ENCODE results near the gene SRBD1.

The SRBD1 gene

GRCh38 chr2:45647986-45648520 is 37.0 kb upstream of the SRBD1 start:
- TF ChIP-seq EZH2 (IDR thresholded peaks at IDR 0.05; ENCODE audit: borderline replicate concordance, low read depth, low read length, severe bottlenecking) = no peak
- TF ChIP-seq, protein P1, sequence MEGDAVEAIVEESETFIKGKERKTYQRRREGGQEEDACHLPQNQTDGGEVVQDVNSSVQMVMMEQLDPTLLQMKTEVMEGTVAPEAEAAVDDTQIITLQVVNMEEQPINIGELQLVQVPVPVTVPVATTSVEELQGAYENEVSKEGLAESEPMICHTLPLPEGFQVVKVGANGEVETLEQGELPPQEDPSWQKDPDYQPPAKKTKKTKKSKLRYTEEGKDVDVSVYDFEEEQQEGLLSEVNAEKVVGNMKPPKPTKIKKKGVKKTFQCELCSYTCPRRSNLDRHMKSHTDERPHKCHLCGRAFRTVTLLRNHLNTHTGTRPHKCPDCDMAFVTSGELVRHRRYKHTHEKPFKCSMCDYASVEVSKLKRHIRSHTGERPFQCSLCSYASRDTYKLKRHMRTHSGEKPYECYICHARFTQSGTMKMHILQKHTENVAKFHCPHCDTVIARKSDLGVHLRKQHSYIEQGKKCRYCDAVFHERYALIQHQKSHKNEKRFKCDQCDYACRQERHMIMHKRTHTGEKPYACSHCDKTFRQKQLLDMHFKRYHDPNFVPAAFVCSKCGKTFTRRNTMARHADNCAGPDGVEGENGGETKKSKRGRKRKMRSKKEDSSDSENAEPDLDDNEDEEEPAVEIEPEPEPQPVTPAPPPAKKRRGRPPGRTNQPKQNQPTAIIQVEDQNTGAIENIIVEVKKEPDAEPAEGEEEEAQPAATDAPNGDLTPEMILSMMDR (IDR thresholded peaks at IDR 0.05; ENCODE audit: borderline replicate concordance, extremely low read depth, low read length, poor library complexity, severe bottlenecking) = no peak
- DNase-seq (no peak), ATAC-seq (ENCODE audit: insufficient read depth, low read depth) (no peak)
- H3K9me3 ChIP-seq (ENCODE audit: insufficient read depth, low read length, severe bottlenecking) = no peaks in the 10 kb centered on the region
- no peak overlapping the region for H3K9ac ChIP-seq (ENCODE audit: low read depth, low read length)
- no peaks in the 10 kb centered on the region; the same call in 1 of the 2 replicates for H3K36me3 ChIP-seq (ENCODE audit: insufficient read depth, low read length)
- no peak overlapping the region for H3K4me3 ChIP-seq (ENCODE audit: low read depth in 1 of 2, low read length in 2 of 2)
- no peaks in the 10 kb centered on the region for H3K27me3 ChIP-seq (ENCODE audit: insufficient read depth, low read length, poor library complexity)
- H2AFZ ChIP-seq (ENCODE audit: low read depth, low read length) = no peak overlapping the region
- no peak overlapping the region for H3K4me2 ChIP-seq (ENCODE audit: insufficient read depth, low read length)
- peaks cover 38% of the 10 kb centered on the region for H3K4me1 ChIP-seq (ENCODE audit: insufficient read depth, low read length)
- H4K20me1 ChIP-seq (ENCODE audit: insufficient read depth, low read length) = peaks cover 8% of the 10 kb centered on the region; the same call in 1 of the 2 replicates
- H3K79me2 ChIP-seq (ENCODE audit: insufficient read depth, low read length) = peaks cover 16% of the 10 kb centered on the region
- H3K27ac ChIP-seq (ENCODE audit: low read length) = no peak overlapping the region

DNA sequence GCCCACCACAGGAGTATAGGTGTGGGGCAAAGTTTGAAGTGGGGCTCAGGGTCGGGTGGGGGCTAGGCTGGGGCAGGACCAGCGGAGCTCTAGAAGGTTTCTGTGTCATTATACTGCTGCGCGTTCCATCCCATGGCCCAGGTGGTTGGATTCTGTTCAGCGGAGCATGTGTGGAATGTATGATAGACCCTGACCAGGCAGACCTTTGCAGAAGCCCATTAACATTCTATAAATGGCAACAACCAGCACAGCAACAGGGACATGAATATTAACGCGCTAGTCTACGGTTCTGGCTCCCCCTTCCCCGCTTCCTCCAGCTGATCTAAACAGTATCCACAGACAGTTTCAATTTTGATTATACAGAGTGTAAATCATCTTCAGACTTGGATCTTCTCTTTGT is 36.3 kb upstream of the SRBD1 start:
- no peak overlapping the region for H3K9ac ChIP-seq (ENCODE audit: low read depth, low read length)
- no peak overlapping the region for H3K4me3 ChIP-seq (ENCODE audit: low read depth in 1 of 2, low read length in 2 of 2)
- H3K9me3 ChIP-seq (ENCODE audit: insufficient read depth, low read length, severe bottlenecking) = no peaks in the 10 kb centered on the region
- H3K79me2 ChIP-seq (ENCODE audit: insufficient read depth, low read length) = peaks cover 10% of the 10 kb centered on the region
- H3K27ac ChIP-seq (ENCODE audit: low read length) = no peak overlapping the region
- peaks cover 33% of the 10 kb centered on the region for H3K4me1 ChIP-seq (ENCODE audit: insufficient read depth, low read length)
- H2AFZ ChIP-seq (ENCODE audit: low read depth, low read length) = no peak overlapping the region
- DNase-seq (no peak), ATAC-seq (ENCODE audit: insufficient read depth, low read depth) (no peak)
- TF ChIP-seq, protein P1 (IDR thresholded peaks at IDR 0.05; ENCODE audit: borderline replicate concordance, extremely low read depth, low read length, poor library complexity, severe bottlenecking) = no peak
- no peak for TF ChIP-seq EZH2 (IDR thresholded peaks at IDR 0.05; ENCODE audit: borderline replicate concordance, low read depth, low read length, severe bottlenecking)
- no peak overlapping the region for H3K4me2 ChIP-seq (ENCODE audit: insufficient read depth, low read length)
- no peaks in the 10 kb centered on the region; the same call in 1 of the 2 replicates for H3K36me3 ChIP-seq (ENCODE audit: insufficient read depth, low read length)
- H4K20me1 ChIP-seq (ENCODE audit: insufficient read depth, low read length) = peaks cover 4% of the 10 kb centered on the region; the same call in 1 of the 2 replicates
- H3K27me3 ChIP-seq (ENCODE audit: insufficient read depth, low read length, poor library complexity) = peaks cover 6% of the 10 kb centered on the region

- Histone ChIP-seq H3K9me3 (ENCODE audit: insufficient read depth, low read length, severe bottlenecking) (no peaks in the 10 kb centered on the region), H3K9ac (ENCODE audit: low read depth, low read length) (no peak overlapping the region), H3K27ac (ENCODE audit: low read length) (no peak overlapping the region), H3K79me2 (ENCODE audit: insufficient read depth, low read length) (no peaks in the 10 kb centered on the region; the same call in 1 of the 2 replicates), H4K20me1 (ENCODE audit: insufficient read depth, low read length) (no peaks in the 10 kb centered on the region; the same call in 1 of the 2 replicates), H3K36me3 (ENCODE audit: insufficient read depth, low read length) (no peaks in the 10 kb centered on the region; the same call in 1 of the 2 replicates), H3K27me3 (ENCODE audit: insufficient read depth, low read length, poor library complexity) (peaks cover 8% of the 10 kb centered on the region), H2AFZ (ENCODE audit: low read depth, low read length) (no peak overlapping the region), H3K4me3 (ENCODE audit: low read depth in 1 of 2, low read length in 2 of 2) (no peak overlapping the region), H3K4me2 (ENCODE audit: insufficient read depth, low read length) (no peak overlapping the region), H3K4me1 (ENCODE audit: insufficient read depth, low read length) (peaks cover 25% of the 10 kb centered on the region)
- TF ChIP-seq, protein P1 (IDR thresholded peaks at IDR 0.05; ENCODE audit: borderline replicate concordance, extremely low read depth, low read length, poor library complexity, severe bottlenecking) = no peak
- no peak for TF ChIP-seq EZH2 (IDR thresholded peaks at IDR 0.05; ENCODE audit: borderline replicate concordance, low read depth, low read length, severe bottlenecking)
- ATAC-seq (ENCODE audit: insufficient read depth, low read depth) (no peak), DNase-seq (no peak)
Observed at GRCh38 chr2:45646289-45646688, 35.2 kb upstream of the SRBD1 start.
